Activated T-helper 1 cell treated with Interleukin-2 at 50 U/mL for 16 hours (primary cell): ENCODE results near the gene CRHR1.
A peak's percentile ranks its signal among the peaks of the same experiment; 100 is the strongest.

Experiments
- DNase-seq: peaks from one replicate; pipeline ENCODE4 v3.0.0-alpha.2; 2020; ENCODE audit warnings: low read depth

Gene CRHR1

GRCh38 chr17:45759761-45760160 is 24.4 kb upstream of the CRHR1 start:
- no peak for DNase-seq

- no peak for DNase-seq
These were observed 22.1 kb upstream of the CRHR1 start for GRCh38 chr17:45761957-45762565.

DNA sequence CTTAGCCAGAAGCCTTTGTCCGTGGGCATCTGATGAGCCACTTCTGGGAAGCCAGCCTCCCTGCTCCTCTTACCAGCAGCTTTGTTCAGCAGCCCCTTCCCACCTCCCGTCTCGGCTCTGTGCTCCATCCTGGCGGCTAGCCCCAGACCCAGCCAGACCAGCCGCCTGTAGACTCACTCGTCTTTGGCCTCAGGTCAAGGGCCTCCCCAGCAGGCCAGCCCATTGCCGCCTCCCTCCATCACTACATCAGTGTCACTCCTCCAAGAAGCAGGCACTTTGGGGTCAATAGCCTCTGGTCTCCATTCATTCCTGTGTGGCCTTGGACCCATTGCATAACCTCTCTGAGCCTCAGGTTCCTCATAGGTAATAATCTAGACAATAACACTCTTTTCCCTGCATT is 20.9 kb upstream of the CRHR1 start:
- no peak for DNase-seq

DNA sequence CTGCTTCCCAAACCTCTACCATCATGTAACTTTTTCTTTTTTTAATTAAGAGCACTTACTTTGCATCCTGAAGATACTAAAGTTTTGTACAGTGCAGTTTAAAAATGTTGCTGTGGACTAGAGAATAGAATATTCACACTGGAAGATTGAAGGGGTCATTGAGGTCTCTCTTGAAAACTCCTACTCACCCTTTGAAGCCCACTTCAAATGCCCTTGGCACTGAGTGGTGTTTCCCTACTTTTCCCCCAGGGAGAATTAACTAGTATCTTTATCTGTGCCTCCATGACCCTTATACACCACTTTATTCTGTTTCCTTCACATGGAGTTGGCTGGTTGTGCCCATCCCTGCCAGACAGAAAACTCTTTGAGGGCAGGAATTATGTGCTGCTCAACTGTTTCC is 19.6 kb upstream of the CRHR1 start:
- no peak for DNase-seq

DNA sequence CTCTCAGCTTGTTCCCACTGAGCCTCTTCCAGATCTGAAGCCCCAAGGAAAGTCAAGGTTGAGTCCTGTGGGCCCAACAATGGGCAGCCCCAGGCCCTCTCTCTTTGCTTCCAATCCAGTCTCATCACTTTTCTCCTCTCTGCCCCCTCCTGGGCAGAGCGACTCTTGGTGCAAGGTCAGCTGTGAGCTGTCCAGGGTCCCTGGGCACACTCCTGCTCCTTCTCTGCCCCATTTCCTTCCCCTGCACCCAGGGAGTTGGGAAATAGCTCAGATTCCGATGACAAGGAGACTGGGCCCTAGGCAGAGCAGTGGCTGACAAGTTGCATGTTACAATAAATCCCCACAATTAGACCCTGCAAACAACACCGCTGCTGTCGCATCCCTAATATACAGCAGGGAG is 16.1 kb upstream of the CRHR1 start:
- DNase-seq: no peak

DNA sequence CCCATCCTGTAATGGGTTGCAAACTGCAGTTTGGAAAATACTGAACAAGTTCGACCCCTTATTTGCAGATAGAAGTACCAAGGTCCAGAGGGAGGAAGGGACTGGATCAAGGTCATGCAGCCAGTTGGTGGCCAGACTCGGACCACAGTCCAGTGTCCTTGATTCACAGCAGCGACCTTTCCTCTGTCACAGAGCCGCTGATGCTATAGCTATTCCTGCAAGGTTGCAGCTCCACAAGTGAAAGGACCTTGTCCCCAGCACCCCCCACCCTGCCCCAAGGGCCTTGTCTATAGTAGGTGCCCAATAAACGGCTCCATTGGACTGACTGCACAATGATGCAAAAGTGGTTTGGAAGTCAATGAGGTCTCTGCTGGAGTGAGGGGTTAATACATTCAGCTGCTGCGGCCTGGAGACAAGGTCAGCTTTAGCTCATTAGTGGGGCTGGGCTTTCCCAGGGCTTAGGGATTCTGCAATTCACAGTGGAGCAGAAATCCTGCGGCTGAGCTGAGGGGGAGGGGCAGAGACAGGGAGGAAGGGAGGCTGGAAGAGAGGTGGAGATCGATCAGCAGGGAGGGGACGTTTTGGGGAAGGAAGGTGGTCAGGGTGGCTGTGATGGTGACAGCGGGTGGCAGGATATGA is 13.4 kb upstream of the CRHR1 start:
- no peak for DNase-seq

- no peak for DNase-seq
These were observed 12.7 kb upstream of the CRHR1 start for GRCh38 chr17:45771271-45771959.

DNA sequence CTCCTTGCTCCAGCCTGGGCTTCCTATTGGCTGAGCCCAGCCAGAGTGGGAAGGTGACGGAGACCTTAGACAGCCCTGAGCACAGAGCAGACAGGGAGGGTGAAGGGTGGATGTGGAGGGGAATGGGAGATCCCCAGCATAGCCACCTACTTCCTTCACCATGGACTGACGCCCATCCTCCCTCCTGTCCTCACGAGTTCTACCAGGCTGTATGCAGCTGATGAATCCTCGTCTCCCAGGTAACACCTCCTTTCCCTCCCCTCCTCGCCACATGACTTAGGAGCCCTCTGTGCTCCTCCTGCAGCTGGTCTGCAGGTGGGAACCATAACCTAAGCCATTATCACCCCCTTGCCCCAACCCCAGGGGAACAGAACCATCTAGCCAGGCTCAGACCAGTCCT is 9.0 kb upstream of the CRHR1 start:
- DNase-seq: no peak

- DNase-seq: no peak
These were observed 8.5 kb upstream of the CRHR1 start for GRCh38 chr17:45775576-45776011.

- DNase-seq: no peak
These were observed 7.2 kb upstream of the CRHR1 start for GRCh38 chr17:45776896-45777295.

GRCh38 chr17:45777388-45777787 is 6.7 kb upstream of the CRHR1 start:
- no peak for DNase-seq

GRCh38 chr17:45780921-45781320 is 3.2 kb upstream of the CRHR1 start:
- no peak for DNase-seq

GRCh38 chr17:45782889-45783592 is 1.1 kb upstream of the CRHR1 start:
- DNase-seq: no peak

GRCh38 chr17:45783593-45784292 is 377 bp upstream of the CRHR1 start:
- DNase-seq: no peak

DNA sequence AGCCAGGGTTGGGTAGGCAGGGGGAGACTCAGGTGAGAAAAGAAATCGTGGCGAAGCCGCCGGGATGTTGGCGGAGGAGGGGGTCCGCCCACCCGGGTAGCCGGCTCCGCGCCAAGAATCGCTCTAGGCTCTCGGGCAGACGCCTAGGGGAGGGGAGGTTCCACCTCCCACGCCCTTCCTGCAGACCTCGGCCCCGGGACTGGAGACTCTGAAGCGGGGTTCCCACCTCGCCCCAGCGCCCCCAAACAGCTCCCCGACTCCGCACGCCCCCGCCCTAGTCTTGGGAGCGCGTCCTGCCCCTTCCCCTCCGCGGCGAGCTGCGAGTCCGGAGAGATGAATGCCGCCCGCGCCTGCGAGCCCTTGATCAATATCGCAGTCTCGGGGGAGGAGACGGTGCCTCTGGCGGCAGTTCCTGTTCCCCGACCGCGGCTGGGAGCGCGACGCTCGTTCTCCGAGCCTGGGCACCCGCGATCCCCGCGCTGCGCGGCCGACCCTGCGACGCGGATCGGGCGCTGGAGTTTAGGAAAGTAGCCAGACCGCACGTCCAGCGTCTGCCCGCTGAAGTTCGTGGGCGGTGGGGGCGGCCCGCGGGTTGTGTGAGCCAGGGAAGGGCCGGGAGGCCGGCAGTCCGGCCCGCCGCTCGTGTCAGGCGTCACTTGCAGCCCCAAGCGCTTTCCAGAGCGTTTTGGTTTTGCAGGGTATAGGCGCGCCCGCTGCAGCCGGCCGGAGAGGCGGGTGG is 790 bp downstream of the CRHR1 start:
- peak; percentile 10 for DNase-seq

GRCh38 chr17:45785480-45786193 is 1.5 kb downstream of the CRHR1 start:
- DNase-seq: no peak

DNA sequence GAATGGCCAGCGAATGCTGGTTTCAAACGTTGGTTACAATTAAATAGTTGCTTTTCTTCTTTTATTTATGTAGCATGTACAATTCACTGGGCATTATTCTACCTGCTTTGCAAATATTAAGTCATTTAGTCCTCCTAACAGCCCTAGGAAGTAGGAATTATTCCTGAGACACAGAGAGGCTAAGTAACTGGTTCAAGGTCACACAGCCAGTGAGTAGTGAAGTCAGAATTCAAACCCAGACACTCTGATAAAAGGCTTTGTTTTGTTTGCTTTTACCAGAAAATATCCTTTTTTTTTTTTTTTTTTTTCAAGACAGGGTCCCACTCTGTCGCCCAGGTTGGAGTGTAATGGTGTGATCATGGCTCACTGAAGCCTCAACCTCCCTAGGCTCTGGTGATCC is 2.2 kb downstream of the CRHR1 start:
- DNase-seq: no peak

DNA sequence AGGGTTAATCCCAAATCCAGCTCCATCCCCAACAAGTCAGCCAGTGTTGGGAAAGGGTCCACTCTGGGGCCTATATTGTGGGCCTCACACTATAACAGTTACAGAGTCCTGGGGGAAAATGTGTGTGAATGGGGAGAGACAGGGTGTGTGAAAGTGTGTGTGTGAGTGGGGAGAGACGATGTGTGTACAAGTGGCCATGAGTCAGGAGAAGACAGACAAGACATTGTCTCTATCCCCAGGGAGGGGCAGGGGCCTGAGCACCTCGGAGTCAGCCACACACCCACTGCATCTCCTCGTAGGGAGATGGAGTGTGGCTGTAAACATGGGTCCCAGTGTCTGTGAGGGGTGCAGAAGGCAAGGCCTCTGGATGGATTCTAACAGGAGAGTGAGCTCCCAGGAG is 2.9 kb downstream of the CRHR1 start:
- no peak for DNase-seq

- DNase-seq: no peak
These were observed 3.5 kb downstream of the CRHR1 start for GRCh38 chr17:45787656-45788055.

- no peak for DNase-seq
These were observed 3.9 kb downstream of the CRHR1 start for GRCh38 chr17:45788057-45788456.

GRCh38 chr17:45789874-45790273 is 5.8 kb downstream of the CRHR1 start:
- DNase-seq: no peak
